Esophagus squamous epithelium (tissue), 4 donors: ENCODE measurements around the gene KIF2A.

Experiments used
- CTCF ChIP-seq, 6 experiments: fragments of 450-650 bp in 4 of 6; fragments of 200-600 bp in 2 of 6; sonication (generic) in 2 of 6; IDR thresholded peaks; one replicate each; pipeline ENCODE4 v1.5.1; 2016 to 2019; ENCODE audit warnings: antibody characterized with exemption in 6 of 6, mild to moderate bottlenecking in 4 of 6, moderate library complexity in 4 of 6
- POLR2A ChIP-seq, 4 donors: fragments of 450-650 bp; IDR thresholded peaks; one replicate each; pipeline ENCODE4 v1.6.1; 2017; ENCODE audit warnings: antibody characterized with exemption in 4 of 4, mild to moderate bottlenecking in 4 of 4, moderate library complexity in 3 of 4

GRCh38 chr5:62331921-62332320 is 25.9 kb downstream of the KIF2A start:
- TF ChIP-seq CTCF (IDR thresholded peaks at IDR 0.05) (no peak), POLR2A (IDR thresholded peaks at IDR 0.05) (no peak)
